GM21737 (cell line): ENCODE results near the gene CLIP2.

Experiments
- ATAC-seq: cut with Tn5 transposase; IDR thresholded peaks from one replicate; pipeline ENCODE4 v1.9.1; 2021; ENCODE audit warnings: mild to moderate bottlenecking, moderate library complexity; ENCODE audit not compliant: unreplicated experiment

Gene CLIP2

DNA sequence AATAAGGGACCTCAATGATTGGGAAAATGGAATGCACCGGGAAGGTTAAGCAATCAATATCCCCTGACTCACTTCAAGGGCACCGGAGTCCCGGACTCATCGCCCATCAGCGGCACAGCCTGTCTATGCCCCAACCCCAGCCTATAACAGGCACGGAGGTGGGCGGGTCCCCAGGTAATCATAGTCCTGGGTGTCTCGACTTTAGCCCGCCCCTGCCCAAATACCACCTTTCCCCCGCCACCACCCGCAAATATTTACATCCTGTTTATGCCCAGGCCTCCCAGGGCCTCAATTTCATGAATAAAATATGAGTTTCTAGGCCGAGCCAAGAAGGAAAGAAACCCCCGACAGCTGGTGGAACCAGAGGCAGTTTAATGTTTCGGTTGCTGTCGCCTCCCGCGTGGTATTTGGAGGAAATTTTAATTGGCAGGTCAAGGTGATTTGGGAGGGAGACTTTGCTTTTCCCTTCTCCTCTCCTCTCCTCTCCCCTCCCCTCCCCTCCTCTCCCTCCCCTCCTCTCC lies 19.4 kb upstream of the CLIP2 start:
- peak; percentile 39 for ATAC-seq

GRCh38 chr7:74271742-74272141 lies 17.5 kb upstream of the CLIP2 start:
- no peak for ATAC-seq

GRCh38 chr7:74272305-74273038 lies 16.7 kb upstream of the CLIP2 start:
- ATAC-seq: peak; percentile 73

DNA sequence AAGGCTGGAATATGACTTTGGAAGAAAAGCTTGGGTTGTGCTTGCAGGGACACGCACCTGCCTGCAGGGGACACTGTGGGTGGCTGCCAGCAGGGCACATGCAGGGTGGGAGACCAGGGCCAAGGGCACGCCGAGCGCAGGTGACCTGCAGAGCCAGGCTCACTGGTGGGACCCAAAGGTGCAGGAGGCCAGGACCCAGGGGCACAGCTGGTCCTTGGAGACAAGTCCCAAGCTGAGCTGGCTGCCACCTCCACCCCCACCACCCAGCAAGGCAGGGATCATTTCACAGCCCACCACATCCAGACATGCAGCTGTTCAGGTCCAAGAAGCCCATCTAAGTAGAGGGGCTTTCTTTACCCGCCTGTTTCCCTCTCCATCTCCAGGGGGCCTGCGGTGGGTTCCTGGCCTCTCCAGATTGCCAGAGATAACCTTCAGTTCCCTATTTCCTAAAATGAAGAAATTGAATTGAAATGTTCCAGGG lies 13.8 kb upstream of the CLIP2 start:
- no peak for ATAC-seq

- no peak for ATAC-seq
Measured at GRCh38 chr7:74277636-74278035, 11.6 kb upstream of the CLIP2 start.

- no peak for ATAC-seq
Measured at GRCh38 chr7:74280985-74281384, 8.2 kb upstream of the CLIP2 start.

DNA sequence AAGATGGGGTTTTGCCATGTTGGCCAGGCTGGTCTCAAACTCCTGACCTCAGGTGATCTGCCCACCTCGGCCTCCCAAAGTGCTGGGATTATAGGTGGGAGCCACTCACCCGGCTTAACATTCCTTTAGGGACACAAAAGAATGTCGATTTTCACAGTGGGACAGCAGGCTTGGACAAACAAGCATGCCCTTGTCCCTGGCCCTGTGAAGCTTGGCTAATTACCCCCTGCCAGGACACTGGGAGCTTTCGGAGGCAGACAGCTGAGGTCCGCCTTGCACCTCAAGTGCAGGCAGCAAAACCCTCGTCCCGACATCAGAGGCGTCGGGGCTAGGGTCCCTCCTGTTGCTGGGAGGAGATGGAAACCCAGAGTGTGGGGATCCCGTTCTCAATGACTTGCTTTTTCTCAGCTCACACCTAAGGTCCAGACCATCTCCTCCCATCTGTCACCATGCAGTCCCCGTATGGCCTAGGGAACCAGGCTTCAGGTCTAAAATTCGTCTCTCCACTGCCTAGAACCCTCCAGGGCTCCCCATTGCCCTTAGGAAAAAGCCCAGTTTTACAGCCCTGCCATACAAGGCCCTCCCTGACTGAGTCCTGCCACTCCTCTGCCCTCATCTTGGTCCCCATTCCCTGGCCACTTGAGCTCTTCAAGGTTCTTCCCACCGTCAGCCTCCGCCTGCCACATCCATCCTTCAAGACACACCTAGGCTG lies 6.3 kb upstream of the CLIP2 start:
- no peak for ATAC-seq

GRCh38 chr7:74283858-74284447 lies 5.3 kb upstream of the CLIP2 start:
- no peak for ATAC-seq

- peak; percentile 52 for ATAC-seq
Measured at GRCh38 chr7:74284781-74285259, 4.4 kb upstream of the CLIP2 start.

GRCh38 chr7:74286131-74286530 lies 3.1 kb upstream of the CLIP2 start:
- ATAC-seq: no peak

GRCh38 chr7:74287303-74288033 lies 1.7 kb upstream of the CLIP2 start:
- no peak for ATAC-seq

- ATAC-seq: no peak
Measured at GRCh38 chr7:74288034-74288881, 949 bp upstream of the CLIP2 start.

DNA sequence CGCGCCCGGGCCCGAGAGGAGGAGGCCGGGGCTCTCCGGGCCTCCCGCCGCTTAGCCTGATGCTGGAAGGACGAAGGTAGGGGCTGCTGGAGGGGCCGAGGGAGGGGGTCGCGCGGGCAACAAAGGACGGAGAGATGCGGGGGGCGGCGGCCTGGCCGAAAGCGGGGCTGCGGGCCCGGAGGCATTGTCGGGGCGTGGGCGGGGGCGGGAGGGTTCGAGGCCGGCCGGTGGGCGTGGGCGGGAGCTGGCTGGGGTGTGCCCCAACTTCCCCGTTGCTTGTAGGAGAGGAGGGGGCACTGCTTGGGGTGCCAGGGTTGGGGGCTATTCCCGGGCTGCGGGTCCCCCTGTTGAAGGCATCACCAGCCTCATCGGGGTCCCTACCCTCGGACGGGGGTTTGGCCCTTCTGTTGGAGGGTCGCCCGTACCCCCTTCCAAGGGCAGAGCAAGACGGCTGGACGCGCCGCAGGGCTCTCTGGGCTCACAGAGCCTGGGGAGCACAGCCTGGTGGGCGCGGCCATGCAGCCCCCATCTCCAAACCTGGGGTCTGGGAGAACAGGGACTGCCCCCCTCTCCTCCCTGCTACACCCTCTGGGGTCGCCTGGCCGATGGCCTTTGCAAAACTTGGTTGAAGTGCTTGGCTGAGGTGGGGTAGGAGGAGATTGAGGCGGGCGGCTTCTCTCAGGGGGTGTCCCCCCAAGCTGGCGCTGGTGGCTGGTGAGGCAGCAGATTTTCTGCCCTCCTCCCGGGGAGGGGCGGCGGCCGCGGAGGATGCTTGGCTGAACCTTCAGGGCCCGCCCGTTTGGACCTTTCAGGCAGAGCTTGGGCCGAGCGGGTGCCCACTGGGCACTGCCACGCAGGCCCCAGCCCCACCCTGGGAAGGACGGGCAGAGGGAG lies 699 bp downstream of the CLIP2 start:
- no peak for ATAC-seq

DNA sequence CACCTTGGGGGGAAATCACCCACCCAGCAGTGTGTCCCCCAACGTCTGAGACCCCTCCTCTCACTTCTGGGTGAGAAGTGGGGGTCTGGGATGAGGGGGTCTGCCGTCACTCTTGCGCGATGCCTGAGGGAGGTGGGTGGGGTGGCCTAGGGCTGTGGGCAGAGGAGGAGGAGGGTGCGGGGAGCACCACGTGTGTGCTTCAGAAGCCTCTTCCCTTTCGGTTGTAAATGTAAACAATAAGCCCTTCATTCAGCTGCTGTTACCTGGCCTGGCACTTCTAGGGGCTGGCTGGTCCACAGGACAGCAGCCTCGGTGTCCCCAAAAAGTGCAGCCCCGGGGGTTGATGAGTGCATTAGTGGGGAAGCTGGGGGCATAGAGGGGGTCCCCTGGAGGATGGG lies 1.3 kb downstream of the CLIP2 start:
- ATAC-seq: no peak

DNA sequence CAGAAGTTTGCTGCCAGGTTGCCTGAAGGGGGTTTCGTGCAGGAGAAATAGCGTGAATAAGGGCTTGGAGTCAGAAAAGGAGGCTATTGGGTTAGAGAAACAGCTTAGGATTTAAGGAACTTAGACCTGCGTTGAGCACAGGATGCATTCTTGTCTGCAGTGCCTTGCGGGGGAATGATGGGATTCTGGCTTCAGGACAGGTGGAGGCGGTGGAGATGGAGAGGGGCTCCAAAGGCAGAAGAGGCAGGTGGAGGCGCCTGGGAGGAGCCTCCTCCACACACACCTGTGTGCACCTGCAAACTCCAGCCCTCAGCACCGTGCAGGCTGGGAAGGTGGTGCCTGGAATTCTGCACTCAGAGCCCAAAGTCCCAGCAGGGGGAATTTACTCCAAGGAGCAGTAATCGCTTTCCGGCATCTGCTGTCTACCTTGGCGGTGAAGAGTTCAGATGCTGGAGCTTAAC lies 1.8 kb downstream of the CLIP2 start:
- ATAC-seq: no peak

DNA sequence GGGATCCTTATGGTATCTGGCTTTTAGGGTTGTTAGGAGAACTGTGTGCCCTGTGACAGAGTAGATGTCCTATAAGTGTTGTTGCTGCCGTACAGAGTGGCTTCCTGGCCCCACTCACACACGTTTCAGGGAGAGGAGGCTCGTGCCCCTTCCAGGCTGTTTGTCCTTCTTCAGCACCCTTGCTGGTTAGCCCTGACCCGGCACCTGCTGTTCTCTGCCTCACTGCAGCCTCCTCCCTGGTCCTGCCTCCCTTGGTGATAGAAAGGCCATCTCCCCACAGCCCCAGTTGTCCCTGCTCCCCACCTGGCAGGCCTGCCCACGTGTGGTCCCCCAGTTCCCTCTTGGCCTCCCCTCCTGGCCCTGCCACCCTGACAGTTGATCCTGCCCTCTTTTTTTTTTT lies 2.3 kb downstream of the CLIP2 start:
- no peak for ATAC-seq

DNA sequence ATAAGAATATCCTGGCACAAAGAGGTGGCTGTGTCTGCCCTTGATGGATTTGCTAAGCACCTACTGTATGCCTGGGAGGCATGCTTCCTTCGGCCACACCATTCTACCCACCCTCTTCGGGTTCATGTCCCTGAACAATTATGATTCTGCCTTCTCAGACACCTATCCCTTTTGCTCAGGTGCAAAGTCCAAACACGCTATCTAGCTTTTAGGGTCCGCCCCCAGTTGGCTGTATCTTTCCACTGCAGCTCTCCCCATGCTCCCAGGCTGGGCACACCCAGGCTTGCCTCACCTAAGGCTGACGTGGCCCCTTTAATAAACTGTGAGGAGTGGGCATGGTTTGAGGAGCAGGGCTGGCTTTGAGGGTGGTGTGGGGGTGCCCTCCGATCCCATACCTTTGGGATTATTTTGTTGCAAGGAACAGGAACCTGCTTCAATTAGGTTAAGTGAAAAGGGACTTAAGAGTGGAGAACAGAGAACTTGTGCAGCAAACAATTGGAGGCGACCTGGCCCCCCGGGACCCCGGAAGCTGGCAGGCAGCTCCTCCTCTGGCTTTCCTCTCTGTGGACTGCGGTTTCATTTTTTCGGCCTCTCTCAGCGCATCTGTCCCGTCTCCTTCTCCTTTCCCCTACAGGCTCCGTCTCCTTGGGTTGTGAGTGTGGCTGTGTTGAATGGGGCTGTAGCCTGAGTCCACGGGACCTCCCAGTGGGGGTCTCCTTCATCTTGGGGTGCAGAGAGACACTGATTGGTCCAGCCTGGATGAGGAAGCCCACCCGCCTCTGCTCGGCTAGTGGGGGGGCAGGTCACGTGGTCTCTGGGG lies 3.8 kb downstream of the CLIP2 start:
- no peak for ATAC-seq

DNA sequence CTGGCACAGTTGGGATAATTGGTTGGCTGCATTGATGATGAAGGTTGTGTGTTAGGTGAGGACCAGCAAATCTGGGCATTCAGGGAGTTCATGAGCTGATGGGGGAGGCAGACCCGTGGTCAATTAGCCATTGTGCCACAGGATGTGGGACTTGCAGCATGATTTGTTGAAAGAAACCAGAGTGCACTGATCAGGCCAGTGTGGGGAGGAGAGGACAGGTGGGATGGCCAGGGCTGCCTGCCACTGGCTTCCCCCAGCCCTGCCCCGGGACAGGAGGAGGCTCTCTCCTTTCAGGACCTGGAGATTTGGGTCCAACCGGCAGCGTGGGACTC lies 4.3 kb downstream of the CLIP2 start:
- ATAC-seq: no peak
